Retinal pigment epithelial cell (primary cell): ENCODE measurements around the gene PCSK5.
"Not testable (repeated sequence)": the region's sequence is repeated elsewhere in the genome, so short reads cannot be mapped to it uniquely, and the experiment has no call there.

Source experiments
- DNase-seq: peaks from one replicate; pipeline ENCODE4 v3.0.0-alpha.2; 2010; ENCODE audit warnings: low read depth
- H3K4me3 ChIP-seq: 2 replicates; pipeline ENCODE4 v1.5.1; 2011; ENCODE audit warnings: mild to moderate bottlenecking, low read length, control low read depth, moderate library complexity
- TF ChIP-seq, protein P1 (sequence below): conservative IDR thresholded peaks from 2 replicates; pipeline ENCODE4 v1.5.1; 2011; ENCODE audit warnings: low read depth, low read length, control low read depth, inconsistent platforms

PCSK5 gene

DNA sequence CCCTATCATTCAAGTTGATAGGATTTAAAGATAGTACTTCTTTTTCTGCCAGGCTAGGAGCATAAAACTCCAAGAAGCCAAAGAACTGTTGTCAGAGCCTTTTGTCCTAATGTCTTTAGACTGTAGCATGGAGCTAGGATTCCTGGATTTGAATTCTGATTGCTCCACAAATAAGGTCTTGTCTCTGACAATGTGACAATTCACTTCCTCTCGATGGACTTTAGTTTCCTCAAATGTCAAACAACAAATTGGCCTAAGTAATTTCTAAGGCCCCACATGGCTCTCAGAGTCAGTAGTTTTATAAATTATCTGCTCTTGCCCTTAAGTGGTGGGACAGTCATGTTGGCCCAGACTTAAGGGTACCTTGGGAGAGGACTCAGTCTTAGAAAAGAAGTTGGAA is 467.1 kb downstream of the PCSK5 start:
- TF ChIP-seq, protein P1, sequence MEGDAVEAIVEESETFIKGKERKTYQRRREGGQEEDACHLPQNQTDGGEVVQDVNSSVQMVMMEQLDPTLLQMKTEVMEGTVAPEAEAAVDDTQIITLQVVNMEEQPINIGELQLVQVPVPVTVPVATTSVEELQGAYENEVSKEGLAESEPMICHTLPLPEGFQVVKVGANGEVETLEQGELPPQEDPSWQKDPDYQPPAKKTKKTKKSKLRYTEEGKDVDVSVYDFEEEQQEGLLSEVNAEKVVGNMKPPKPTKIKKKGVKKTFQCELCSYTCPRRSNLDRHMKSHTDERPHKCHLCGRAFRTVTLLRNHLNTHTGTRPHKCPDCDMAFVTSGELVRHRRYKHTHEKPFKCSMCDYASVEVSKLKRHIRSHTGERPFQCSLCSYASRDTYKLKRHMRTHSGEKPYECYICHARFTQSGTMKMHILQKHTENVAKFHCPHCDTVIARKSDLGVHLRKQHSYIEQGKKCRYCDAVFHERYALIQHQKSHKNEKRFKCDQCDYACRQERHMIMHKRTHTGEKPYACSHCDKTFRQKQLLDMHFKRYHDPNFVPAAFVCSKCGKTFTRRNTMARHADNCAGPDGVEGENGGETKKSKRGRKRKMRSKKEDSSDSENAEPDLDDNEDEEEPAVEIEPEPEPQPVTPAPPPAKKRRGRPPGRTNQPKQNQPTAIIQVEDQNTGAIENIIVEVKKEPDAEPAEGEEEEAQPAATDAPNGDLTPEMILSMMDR: no peak
- DNase-seq: no peak
- H3K4me3 ChIP-seq: no peak overlapping the region

DNA sequence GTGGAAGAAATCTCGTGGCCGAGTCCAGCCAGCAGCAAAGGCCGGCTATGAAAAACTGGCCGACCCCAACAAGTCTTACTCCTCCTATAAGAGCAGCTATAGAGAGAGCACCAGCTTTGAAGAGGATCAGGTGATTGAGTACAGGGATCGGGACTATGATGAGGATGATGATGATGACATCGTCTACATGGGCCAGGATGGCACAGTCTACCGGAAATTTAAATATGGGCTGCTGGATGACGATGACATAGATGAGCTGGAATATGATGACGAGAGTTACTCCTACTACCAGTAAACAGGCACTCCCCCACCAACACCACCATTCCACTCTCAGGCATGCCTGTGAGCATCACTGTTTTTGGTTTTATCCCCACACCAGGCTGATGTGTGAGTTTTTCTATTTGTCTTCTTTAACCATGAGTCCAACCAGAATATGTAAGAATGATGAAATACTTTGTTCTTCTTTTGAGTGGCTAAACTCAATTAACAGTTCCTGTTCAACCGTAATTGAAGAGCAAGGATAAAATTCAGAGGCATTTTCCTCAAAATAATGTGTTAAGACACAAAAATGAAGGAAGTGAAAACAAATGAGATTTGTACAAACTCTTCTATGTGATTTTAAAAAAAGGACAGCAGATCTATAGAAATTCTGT is 468.3 kb downstream of the PCSK5 start:
- DNase-seq: no peak
- H3K4me3 ChIP-seq: no peak overlapping the region
- TF ChIP-seq, protein P1: no peak

DNA sequence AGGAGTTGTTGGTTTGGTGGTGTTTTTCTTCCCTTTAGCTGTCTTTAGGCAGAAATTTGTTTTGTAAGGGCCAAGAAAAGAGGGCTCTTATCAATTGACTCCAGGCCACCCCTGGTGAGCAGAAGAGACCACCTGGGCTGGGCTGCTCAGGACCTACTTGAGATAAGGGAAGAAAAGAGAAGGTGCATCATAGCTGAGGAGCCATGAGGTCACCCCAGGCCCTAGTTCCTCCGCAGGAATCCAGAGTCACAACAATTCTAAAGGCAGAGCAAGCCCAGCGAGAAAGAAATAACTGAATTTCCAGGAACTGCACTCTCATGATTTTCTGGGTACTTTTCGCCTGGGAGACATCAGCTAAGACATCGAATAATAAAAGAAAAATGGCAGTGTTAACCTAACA is 468.9 kb downstream of the PCSK5 start:
- DNase-seq: no peak
- no peak overlapping the region for H3K4me3 ChIP-seq
- TF ChIP-seq, protein P1: no peak

DNA sequence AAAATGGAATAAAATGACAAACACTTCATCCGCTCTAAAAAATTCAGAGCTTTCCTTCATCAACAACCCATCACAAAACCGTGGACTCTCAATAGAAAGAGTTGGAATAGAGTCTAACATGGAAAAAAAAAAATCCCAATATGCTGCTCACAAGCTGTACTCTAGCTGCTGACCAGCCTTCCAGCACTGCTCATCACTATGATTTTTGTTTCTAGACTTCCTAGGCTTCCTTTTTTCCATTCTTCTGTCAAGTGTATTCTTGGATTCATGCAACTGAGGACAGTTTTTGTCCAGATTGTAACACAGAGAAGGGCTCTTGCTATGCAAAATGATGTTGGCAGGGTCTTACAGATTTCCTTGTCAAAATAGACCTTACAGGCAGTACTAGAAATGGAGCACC is 469.3 kb downstream of the PCSK5 start:
- TF ChIP-seq, protein P1: no peak
- no peak for DNase-seq
- no peak overlapping the region for H3K4me3 ChIP-seq

DNA sequence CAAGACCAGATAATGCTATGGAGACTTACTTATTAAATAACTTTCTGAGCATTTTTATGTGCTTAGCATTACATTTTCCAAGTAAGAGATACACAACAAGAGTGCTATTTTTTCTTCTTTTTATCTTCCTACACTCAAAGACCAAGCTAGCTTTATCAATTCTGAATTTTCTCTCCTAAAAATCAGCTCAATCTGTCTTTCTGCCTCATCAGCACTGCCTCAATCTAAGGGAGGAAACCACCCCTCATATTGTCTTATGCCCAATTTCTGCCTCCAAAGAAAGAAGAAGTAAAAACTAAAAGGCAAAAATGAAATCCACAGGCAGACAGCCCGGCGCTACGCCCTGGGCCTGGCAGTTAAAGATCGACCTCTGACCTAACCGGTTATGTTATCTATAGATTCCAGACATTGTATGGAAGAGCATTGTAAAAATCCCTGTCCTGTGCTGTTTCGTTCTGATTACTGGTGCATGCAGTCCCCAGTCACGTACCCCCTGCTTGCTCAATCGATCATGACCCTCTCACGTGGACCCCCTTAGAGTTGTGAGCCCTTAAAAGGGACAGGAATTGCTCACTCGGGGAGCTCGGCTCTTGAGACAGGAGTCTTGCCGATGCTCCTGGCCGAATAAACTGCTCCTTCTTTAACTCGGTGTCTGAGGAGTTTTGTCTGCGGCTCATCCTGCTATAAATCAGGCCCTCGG is 472.0 kb downstream of the PCSK5 start:
- not testable (repeated sequence) for H3K4me3 ChIP-seq, DNase-seq

DNA sequence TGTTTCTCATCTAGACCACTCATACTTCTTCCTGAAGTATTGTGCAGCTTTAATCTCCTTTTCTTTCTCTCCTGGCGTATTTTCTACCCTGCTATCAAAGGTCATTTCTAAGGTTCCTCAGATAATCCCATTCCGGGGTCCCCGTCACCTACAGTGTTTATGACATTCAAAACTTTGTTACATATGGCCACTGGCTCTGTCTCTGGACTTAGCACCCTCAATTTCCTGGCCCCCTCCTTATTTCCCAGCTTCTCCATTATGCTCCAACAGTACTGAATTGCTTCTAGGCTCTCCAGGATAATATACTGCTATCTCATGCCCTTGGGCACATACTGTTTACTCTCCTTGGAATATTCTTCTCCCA is 472.5 kb downstream of the PCSK5 start:
- DNase-seq: no peak
- TF ChIP-seq, protein P1: no peak
- H3K4me3 ChIP-seq: no peak overlapping the region

DNA sequence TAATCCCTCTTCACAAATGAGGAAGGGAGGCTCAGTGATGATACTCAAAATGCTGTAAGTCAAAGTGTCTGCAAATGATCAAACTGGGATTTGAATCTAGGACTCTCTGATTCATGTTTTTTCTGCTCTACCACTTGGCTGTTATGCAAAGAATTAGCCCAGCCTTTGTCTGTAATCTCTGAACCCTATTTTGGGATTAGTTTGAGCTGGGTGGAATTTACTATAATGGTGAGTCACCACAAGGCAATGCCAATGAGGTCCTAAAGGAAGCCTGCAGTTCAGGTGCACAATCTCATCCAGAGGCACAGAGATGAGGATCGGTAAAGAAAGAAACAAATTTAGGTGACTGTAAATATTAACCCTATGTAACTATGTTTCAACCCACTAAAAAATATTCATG is 474.6 kb downstream of the PCSK5 start:
- TF ChIP-seq, protein P1: no peak
- H3K4me3 ChIP-seq: no peak overlapping the region
- DNase-seq: peak; percentile 73
